Endometrial microvascular endothelial cells (primary cell): ENCODE measurements around the gene TBX6. TPM values are rescaled to one million over a fixed set of nuclear protein-coding genes. Genes with fewer than 3 reads are reported as not detected.

Source experiments
- in situ Hi-C: cut with HindIII; loops from 2 replicates; pipeline ENCODE4 v1.10.0; 2017; ENCODE audit warnings: low sequenced_read_pairs, low pct_unique_long_range_greater_than_20kb; ENCODE audit errors: inconsistent ontology term
- total RNA-seq: library from RNA; depleted of rRNA; stranded (reverse); fragments of >200 nt; gene quantifications from one replicate; pipeline ENCODE4 v1.2.3, GENCODE V29; 2015; ENCODE audit errors: inconsistent ontology term

TBX6 gene
- total RNA-seq, 1 donor from 2014 or later = not detected

GRCh38 chr16:30069611-30070462 lies 21.9 kb downstream of the TBX6 start:
- in situ Hi-C loops = no loop called here

- in situ Hi-C loops = no loop called here
These were observed 22.7 kb downstream of the TBX6 start for GRCh38 chr16:30068750-30069610.

GRCh38 chr16:30068333-30068732 lies 23.4 kb downstream of the TBX6 start:
- in situ Hi-C loops = no loop called here

- in situ Hi-C loops = no loop called here
These were observed 24.2 kb downstream of the TBX6 start for GRCh38 chr16:30067584-30067916.

GRCh38 chr16:30066761-30067583 lies 24.8 kb downstream of the TBX6 start:
- in situ Hi-C loops = no loop called here

- in situ Hi-C loops = no loop called here
These were observed 25.6 kb downstream of the TBX6 start for GRCh38 chr16:30065943-30066760.

GRCh38 chr16:30065102-30065942 lies 26.4 kb downstream of the TBX6 start, which contains the start of gene ALDOA:
ALDOA (plus strand) TSS chr16:30065760; CDS start chr16:30066898, 1,138 bp downstream.
- in situ Hi-C loops = no loop called here

GRCh38 chr16:30064729-30065101 lies 27.0 kb downstream of the TBX6 start:
- in situ Hi-C loops = no loop called here

GRCh38 chr16:30063893-30064728 lies 27.6 kb downstream of the TBX6 start:
- in situ Hi-C loops = no loop called here

- in situ Hi-C loops = no loop called here
These were observed 28.3 kb downstream of the TBX6 start for GRCh38 chr16:30063278-30063892.

- in situ Hi-C loops = no loop called here
These were observed 30.7 kb downstream of the TBX6 start for GRCh38 chr16:30060836-30061554.

- in situ Hi-C loops = no loop called here
These were observed 31.4 kb downstream of the TBX6 start for GRCh38 chr16:30060346-30060745.

GRCh38 chr16:30054959-30055553 lies 36.7 kb downstream of the TBX6 start:
- in situ Hi-C loops = no loop called here

GRCh38 chr16:30054451-30054850 lies 37.3 kb downstream of the TBX6 start:
- in situ Hi-C loops = no loop called here

- in situ Hi-C loops = no loop called here
These were observed 38.2 kb downstream of the TBX6 start for GRCh38 chr16:30053376-30054015.
